GM18907 (cell line): ENCODE data around the gene GNG11.

Experiments
- ATAC-seq: cut with Tn5 transposase; IDR thresholded peaks from one replicate; pipeline ENCODE4 v1.9.1; 2021; ENCODE audit warnings: mild to moderate bottlenecking, moderate library complexity; ENCODE audit not compliant: unreplicated experiment

The GNG11 gene

GRCh38 chr7:93945756-93946535, 24.4 kb downstream of the GNG11 start:
- ATAC-seq, result no peak

GRCh38 chr7:93948106-93948505, 26.6 kb downstream of the GNG11 start:
- no peak for ATAC-seq

GRCh38 chr7:93948873-93949272, 27.3 kb downstream of the GNG11 start:
- no peak for ATAC-seq

- ATAC-seq, result no peak
These were observed 27.9 kb downstream of the GNG11 start for GRCh38 chr7:93949423-93949822.

GRCh38 chr7:93955304-93955703, 33.8 kb downstream of the GNG11 start:
- ATAC-seq, result peak; percentile 91

GRCh38 chr7:93957767-93958166, 36.2 kb downstream of the GNG11 start:
- ATAC-seq, result no peak

GRCh38 chr7:93958216-93958615, 36.7 kb downstream of the GNG11 start:
- no peak for ATAC-seq

- no peak for ATAC-seq
These were observed 37.1 kb downstream of the GNG11 start for GRCh38 chr7:93958651-93959050.

- no peak for ATAC-seq
These were observed 39.5 kb downstream of the GNG11 start for GRCh38 chr7:93960986-93961385.

GRCh38 chr7:93964262-93964661, 42.7 kb downstream of the GNG11 start:
- no peak for ATAC-seq

- ATAC-seq, result no peak
These were observed 43.3 kb downstream of the GNG11 start for GRCh38 chr7:93964813-93965212.

- no peak for ATAC-seq
These were observed 47.5 kb downstream of the GNG11 start for GRCh38 chr7:93968911-93969620.

GRCh38 chr7:93972029-93972725, 50.6 kb downstream of the GNG11 start:
- ATAC-seq, result no peak

- no peak for ATAC-seq
These were observed 51.6 kb downstream of the GNG11 start for GRCh38 chr7:93973134-93973533.

GRCh38 chr7:93977211-93977950, 55.8 kb downstream of the GNG11 start:
- ATAC-seq, result no peak
